Measurements from ENCODE around the gene C4A.
"Not testable (repeated sequence)": the region's sequence is repeated elsewhere in the genome, so short reads cannot be mapped to it uniquely, and the experiment has no call there.

The C4A gene

GRCh38 chr6:32049149-32049548 lies 67.3 kb downstream of the C4A start:
- DNase-seq (ENCODE audit: low read depth): not testable (repeated sequence)

GRCh38 chr6:32049736-32050135 lies 67.9 kb downstream of the C4A start:
- not testable (repeated sequence) for DNase-seq (ENCODE audit: low read depth)

GRCh38 chr6:32050562-32050961 lies 68.7 kb downstream of the C4A start:
- no peak for DNase-seq (ENCODE audit: low read depth)

All from amniotic epithelial cell (primary cell).